ENCODE measurements around the gene ATL2.
"Not testable (repeated sequence)": the region's sequence is repeated elsewhere in the genome, so short reads cannot be mapped to it uniquely, and the experiment has no call there.

Gene ATL2

DNA sequence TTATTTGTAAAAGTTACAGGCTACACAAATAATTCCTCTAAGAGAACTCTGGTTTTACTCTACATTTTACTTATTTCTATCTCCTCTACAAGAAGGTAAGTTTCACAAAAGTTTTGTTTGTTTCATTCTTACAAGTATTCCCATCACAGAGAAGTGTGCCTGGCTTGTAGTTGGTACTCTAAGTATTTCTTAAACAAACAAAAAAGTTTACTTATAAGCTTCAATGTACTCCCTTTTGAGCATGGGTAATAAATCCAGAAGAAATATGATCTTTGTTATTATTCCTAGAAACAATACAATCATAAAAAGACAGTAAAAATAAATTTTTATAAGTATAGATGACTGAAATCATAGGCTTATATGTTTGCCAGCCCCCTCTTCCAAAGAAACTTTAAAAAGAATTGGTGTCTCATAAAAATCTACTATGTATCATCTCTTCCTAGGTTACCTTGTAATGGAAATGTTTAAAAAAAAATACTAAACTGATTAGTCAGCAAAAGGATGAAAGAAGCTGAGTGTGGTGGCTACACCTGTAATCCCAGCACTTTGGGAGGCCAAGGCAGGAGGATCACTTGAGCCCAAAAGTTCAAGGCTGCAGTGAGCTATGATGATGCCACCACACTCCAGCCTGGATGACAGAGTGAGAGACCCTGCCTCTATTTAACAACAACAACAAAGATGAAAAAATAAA, 54.7 kb downstream of the ATL2 start:
- DNase-seq = no peak

DNA sequence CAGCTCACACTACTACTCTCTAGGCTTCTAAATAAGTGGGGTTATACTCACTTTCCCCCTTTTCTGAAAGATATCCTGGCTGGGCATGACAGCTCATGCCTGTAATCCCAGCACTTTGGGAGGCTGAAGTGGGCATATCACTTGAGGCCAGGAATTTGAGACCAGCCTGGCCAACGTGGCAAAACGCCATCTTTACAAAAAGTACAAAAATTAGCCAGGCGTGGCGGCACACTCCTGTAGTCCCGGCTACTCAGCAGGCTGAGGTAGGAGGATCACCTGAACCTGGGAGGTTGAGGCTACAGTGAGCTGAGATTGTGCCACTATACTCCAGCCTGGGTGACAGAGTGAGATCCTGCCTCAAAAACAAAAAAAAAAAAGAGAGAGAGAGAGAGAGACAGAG, 57.8 kb downstream of the ATL2 start:
- DNase-seq = not testable (repeated sequence)

DNA sequence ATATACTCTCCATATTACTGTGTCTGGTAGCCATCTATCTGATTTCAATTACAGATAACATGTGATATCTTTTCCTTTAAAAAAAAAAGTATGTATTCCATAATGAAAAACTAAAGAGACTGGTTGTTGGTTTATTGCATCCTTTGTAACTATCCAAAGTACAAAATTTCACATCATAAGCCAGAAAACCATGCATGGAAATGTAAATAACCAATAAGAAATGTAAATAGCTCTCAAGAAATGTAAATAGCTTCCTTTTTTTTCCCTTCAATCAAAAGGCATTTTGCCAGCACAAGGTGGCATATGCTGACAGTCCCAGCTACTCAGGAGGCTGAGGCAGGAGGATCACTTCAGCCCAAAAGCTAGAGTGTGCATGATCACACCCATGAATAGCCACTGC, 59.3 kb downstream of the ATL2 start:
- no peak for DNase-seq

DNA sequence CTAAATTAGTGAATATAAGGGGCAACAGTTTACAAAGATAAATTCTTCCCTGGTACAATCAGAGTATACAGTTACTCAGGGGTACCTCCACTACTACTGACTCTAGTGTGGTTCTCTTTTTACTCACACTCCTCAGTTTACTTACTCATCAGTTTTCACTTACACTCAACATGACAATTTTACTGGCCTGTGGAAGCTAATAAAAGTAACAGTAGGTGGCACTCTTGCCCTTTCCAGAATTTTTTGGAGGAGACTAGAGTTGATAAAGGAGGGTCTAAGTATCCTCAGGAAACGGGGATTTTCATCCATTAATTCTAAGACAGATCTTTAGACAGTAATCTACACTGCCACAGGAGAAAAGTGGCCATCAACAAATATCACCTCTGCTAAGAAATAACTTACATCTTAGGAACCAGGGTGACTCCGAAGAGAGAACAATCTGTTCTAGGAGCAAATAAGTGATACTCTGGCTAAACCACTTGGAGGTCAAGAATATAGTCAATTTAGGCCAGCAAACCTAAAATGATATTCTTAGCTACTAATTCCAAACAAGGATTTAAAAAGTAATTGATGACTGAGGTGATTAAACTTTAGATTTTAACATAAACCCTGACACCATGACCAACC, 61.3 kb downstream of the ATL2 start:
- peak; percentile 31 for DNase-seq

DNA sequence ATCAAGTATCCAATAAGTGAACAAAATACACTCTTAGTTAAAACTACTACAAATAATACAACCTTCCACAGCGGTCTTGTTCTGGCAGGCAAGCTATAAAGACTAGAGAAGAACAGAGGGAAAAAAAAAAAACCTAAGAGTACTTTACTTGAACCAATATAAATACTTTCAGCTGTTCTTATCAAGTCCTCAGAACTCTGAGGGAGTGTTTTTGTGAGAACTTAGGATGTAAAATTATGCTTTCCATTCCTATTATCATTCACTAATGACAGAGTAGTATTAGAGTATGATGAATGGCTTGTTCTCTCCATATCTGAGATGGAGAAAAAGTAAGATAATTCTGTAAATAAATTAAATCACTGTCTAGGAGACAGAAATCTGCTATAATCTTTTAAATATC, 68.3 kb downstream of the ATL2 start:
- no peak for DNase-seq

DNA sequence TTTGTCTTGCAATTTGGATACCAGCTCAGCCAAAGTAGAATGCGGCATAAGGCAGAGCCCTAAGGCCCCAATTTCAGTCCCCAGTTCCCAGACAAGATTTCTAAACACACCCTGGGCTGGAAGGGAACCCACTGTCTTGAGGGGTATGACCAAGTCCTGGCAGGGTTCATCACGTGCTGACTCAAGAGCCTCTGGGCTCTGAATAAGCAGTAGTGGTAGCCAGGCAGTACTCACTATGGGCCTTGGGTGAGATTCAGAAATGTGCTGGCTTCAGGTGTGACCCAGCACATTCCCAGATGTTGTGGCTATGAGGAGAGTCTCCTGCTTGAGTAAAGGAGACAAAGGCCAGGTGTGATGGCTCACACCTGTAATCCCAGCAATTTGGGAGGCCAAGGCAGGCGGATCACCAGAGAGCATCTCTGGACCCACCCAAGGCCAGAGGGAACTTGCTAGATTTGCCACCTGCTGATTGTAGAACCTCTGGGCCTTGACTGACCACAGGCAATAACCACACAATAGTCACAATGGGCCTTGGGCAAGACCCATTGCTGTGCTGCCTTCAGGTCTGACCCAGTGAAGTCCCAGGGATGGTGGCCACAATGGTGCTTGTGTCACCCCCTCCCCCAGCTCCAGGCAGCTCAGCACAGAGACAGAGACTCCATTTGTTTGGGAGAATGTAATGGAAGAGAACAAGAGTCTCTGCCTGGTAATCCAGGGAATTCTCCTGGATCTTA, 74.9 kb downstream of the ATL2 start:
- no peak for DNase-seq

DNA sequence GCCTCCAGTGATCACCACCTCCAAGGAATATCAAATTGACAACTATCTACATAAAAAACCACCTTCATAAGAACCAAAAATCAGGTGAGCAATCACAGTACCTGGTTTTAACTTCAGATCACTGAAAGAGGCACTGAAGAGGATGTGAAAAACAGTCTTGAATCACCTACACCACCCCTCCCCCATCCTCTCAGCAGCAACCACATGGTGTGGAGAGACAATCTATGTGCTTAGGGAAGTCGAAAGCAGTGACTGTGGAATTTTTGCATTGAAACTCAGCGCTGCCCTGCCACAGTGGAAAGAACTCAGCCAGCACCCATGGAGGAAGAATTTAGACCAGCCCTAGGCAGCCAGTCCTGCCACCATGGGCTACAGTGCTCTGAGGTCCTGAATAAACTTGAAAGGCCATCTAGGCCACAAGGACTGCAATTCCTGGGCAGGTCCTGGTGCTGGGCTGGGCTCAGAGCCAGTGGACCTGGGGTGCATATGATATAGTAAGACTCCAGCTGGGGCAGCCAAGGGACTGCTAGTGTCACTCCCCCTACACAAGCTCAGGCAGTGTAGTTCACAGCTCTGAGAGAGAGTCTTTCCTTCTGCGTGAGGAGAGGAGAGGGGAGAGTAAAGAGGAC, 75.6 kb downstream of the ATL2 start:
- peak; percentile 23 for DNase-seq

DNA sequence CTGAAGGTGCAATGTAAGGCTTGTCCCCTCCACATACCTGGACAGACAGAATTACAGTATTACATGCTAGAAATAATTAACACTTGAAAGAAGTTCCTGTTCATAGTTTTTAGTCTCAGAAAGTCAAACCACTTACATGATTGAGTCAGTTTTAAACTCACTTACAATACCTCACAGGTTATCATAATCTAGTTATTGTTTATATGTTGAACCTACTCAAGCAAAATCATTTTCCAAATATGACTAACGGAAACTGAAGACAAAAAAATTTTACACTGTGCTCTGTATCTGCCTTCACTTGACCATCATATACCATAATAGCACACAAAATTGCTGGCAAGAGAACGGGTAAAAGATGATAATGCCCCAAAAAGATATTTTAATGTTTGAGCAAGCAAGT, 78.5 kb downstream of the ATL2 start:
- no peak for DNase-seq

DNA sequence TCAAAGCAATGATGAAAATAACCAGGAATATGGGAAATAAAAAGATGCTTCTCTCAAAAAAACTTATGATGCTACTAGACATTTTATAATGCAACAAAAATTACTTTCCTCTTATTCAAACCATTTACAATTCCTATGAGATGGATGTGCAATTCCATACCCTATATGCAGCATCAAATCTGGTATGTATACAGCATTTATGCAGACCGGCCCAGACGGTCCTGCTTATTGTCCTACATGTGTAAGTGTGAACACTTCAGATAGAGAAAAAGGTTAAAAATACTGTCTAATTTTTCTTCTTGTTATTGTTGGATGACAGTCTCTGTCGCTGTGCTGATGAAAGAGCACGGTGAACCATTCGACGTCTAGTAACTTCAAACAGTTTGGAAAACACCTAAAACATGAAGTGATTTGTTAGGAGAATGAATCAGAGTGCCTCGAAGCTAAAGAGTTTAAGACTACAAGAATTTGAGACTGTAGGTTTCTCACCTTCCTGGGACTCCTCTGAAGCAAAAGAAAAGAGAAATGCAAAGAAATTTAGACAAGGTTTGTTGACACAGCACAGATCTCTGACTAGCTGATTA, 80.8 kb downstream of the ATL2 start:
- no peak for DNase-seq

DNA sequence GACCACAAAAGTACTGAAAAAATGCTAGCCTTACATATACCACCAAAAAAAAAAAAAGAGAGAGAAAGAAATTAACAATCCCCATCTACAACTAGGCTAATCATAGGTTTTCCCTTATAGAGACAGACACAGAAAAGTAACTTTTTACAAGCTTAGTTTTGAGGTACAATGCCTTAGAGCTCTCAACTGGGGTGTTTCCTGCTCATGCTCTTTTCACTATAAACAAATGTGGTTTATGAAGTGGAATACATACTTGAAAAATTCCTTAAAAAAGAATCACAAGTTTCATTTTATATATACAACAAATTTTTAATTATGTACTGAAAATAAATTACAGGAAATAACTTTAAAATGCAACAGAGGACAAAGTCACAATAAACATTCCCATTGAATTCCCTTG, 82.5 kb downstream of the ATL2 start:
- DNase-seq = no peak

DNA sequence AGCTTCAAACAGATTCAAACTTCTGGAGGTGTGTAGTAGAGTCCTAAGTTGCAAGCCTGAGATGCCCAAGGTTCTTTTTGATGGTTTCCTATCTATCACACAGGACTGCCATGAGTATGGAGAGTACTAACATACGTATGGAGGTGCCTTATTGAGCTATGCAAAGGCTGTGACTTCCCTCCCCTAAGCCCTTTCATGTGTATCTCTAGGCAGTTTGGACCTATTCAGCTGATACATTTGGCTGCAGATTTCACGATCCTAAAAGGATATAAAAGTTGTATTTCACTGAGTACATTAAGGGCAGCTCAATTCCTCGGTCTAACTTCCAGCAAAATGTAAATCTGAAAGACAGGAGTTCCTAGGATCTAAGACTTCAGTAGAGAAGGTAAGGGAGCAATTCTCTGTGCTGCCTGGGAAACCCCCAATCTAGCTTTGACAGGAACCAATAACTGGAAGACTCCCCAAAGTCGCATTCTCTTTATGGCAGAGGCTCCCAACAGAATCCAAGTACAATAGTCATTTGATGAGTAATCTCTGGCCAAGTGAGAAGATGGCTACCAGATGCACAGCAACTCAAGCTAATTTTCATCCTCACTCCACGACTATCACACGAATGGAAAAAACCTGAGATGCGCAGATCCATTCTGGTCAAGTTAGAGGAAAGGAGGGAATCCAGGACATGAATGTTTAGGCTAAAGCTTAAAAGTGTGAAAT, 83.8 kb downstream of the ATL2 start:
- DNase-seq = no peak

DNA sequence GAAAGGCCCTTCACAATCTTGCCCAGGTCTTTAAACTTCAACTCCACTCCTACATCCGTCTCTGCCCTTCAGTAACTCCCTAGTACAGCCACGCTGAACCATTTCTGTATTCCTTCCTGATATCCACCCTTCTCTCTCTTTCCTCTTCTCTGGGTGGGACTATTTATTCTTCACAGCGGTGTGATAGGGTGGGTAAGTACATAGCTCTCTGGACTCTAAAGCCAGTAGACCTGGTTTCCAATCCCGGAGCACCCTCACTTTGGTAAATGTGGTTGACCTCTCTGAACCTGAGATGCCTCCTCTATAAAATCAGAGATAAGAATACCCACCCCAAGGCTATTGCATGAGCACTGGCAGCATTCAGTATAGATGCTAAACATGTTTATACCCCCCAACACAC, 86.7 kb downstream of the ATL2 start:
- no peak for DNase-seq

DNA sequence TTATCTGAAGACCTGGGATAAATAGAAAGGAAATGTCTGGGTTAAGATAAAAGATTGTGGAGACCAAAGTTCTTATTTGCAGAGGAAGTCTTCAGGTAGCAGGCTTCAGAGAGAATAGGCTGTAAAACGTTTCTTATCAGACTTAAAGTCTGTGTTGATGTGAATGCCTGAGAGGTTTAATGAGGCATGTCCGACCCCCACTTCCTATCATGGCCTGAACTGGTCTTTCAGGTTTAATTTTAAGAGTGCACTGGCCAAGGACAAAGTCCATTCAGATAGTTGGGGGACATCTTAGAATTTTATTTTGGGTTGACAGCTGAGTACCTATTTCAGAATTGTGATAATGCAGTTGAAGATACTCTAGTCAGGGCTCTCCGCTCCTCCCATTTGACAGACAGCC, 92.1 kb downstream of the ATL2 start:
- no peak for DNase-seq

DNA sequence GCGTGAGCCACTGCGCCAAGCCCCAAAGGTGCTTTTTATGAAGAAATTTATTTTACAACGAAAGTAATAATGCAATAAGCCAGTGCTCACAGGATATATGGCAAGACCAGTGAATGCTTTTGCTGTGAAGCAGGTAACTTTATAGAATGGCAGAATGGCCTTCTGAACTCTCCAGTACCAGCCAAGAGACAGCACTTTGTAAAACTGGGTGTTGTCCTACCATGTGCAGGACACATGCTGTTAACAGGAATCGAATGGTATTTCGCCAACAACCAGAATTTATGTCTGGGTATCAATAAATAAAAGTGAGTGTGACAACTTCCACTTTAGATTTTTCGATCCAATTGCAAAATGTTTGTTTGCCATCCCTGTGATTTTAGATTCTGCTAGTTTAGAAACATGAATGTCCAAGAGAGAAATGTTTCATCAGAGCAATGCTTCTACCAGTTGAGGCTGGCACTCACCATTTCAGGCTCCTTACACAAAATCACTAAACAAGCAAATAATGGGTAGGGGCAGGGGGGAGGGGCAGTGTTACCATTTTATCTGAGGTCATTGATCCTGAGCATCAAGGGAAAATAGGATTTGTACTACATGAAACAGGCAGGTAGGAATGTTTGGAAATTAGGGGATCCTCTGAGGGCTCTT, 95.9 kb downstream of the ATL2 start:
- no peak for DNase-seq

DNA sequence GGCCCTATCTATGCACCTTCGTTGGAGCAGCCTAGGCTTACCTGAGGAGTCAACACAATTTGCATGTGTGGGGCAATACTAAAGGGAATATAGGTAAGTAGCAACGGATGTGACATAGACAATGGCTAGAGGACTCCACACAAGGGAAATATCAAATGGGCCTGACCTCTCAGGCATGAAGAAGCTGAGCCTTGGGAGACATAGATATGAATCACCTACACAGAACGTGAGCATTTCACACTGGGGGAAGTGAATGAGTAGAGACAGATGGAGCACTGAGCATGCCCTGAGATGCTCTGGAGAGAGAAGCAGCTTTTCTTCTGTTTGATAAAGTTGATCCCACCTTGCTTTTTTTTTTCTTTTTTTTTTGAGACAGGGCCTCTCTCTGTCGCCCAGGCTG, 97.9 kb downstream of the ATL2 start:
- no peak for DNase-seq

DNA sequence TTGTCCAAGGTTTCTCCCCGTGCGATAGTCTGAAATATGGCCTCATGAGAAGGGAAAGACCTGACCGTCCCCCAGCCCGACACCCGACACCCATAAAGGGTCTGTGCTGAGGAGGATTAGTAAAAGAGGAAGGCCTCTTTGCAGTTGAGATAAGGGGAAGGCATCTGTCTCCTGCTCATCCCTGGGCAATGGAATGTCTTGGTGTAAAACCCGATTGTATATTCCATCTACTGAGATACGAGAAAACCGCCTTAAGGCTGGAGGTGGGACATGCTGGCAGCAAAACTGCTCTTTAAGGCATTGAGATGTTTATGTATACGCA, 99.0 kb downstream of the ATL2 start:
- not testable (repeated sequence) for DNase-seq

DNA sequence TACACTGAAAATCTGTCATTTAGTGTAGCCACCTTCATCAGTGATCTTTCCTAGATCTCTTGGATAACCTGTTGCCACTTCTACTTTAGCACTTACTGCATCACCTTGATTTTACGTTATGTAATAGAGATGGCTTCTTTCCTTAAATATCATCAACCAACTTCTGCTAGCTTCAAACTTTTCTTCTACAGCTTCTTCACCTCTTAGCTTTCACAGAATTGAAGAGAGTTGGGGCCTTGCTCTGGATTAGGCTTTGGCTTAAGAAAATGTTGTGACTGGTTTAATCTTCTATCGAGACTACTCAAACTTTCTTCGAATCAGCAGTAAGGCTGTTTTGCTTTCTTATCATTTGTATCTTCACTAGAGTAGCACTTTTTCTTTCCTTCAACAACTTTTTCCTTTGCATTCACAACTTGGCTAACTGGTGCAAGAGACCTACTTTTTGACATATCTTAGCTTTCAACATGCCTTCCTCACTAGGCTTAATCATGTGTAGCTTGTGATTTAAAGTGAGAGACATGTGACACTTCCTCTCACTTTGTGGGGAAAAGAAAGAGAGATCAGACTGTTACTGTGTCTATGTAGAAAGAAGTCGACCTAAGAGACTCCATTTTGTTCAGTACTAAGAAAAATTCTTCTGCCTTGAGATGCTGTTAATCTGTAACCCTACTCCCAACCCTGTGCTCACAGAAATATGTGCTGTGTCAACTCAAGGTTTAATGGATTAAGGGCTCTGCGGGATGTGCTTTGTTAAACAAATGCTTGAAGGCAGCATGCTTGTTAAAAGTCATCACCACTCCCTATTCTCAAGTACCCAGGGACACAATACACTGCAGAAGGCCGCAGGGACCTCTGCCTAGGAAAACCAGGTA, 99.6 kb downstream of the ATL2 start:
- DNase-seq = no peak

DNA sequence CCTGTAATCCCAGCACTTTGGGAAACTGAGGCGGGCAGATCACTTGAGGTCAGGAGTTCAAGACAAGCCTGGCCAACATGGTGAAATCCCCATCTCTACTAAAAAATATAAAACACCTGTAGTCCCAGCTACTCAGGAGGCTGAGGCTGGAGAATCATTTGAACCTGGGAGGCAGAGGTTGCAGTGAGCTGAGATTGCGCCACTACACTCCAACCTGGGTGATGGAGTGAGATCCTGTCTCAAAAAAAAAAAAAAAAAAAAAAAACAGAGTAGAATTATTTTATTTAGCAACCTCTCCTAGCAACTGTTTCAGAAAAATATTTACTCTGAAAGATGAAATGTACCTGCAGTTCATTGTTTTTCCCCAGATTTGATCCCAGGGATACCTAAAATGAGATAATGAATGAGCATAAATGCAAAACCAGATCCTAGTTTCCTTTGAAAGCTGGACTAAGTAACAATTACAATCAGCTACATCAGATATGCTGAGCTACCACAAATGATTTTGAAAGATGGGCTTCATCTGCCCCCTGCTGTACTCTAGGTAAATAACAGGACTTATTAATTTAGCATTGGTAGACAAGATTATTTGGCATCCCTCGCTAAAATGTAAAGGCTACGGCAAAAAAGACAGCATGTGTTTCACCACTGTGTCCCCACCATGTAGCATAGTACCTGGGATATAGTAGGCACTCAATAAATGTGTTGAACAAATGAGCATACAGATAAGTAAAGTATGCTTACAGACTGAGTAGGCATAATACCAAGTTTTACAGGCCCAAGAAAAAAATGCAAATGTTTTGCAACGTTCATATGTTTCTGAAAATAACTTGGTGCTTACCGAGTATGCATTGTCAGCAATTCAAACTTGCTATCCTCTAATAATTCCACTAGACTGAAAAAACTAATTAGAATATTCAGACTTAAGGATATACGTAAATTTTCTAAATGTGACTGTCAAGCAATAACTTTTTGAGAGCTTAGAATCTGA, 102.5 kb downstream of the ATL2 start:
- DNase-seq = peak; percentile 42

DNA sequence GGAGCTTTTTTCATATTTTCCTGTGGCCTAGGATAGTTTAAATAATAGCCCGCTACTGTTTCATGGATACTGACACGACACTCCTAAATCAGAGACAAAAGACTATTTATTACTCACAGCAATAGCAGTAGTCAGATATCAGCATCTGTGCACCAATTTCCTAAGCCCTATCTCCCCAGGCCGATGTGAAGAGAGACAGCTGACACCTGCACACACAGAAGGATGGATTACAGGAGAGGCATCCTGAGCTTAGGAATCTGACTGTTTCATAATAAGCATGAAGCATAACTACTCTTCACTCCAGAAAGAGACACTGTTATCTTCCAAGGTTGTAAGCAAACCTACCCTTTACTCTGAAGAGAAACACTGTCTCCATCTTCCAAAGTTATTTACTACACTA, 105.4 kb downstream of the ATL2 start:
- DNase-seq = no peak

DNA sequence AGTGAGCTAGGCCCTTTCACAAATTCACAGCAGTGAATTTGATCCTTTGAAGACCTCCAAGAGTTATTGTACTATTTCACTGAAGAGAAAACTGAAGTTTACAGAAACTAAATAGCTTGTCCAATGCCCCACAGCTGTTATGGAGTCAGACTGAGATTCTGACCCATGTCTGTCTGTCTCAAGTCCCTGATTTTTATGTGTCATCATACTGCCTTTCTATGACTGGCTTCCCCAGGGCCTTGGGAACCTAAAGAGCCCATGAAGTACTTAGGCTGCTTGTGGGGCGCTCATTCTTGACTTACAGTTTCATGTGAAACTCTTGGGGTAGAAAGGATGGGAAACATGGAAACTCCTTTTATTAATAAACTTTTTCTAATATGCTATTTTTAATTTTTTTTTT, 107.7 kb downstream of the ATL2 start:
- DNase-seq = no peak
